Activated CD4-positive, alpha-beta memory T cell treated with anti-CD3 and anti-CD28 coated beads, Interleukin-2, amount 10 ng/mL, durations not matched to agents 7 days and 5 days (primary cell): Measurements from ENCODE around the gene OLAH. TPM values are rescaled to one million over a fixed set of nuclear protein-coding genes. Genes with fewer than 3 reads are reported as not detected.
A peak's percentile ranks its signal among the peaks of the same experiment; 100 is the strongest.

Experiments
- CTCF ChIA-PET: fragments of 350-600 bp; sonication (Branson Sonifier 250); formaldehyde crosslinking; loops from one replicate; lab custom pipeline; 2021; ENCODE audit warnings: antibody characterized with exemption, inconsistent platforms; lab: Charles Lee
- POLR2A ChIA-PET: fragments of 350-600 bp; sonication (Branson Sonifier 250); formaldehyde crosslinking; loops from one replicate; lab custom pipeline; 2021; ENCODE audit warnings: antibody characterized with exemption; lab: Charles Lee
- DNase-seq: peaks from one replicate; pipeline ENCODE4 v3.0.0-alpha.2; 2020
- H3K27ac Mint-ChIP-seq: one replicate; pipeline ENCODE4 v1.8.0; 2021; ENCODE audit warnings: mild to moderate bottlenecking, mixed read lengths
- H3K27me3 Mint-ChIP-seq: one replicate; pipeline ENCODE4 v1.8.0; 2021; ENCODE audit warnings: mixed read lengths
- H3K36me3 Mint-ChIP-seq: one replicate; pipeline ENCODE4 v1.8.0; 2021; ENCODE audit warnings: low read depth, mixed read lengths
- H3K4me1 Mint-ChIP-seq: one replicate; pipeline ENCODE4 v1.8.0; 2021; ENCODE audit warnings: mixed read lengths
- H3K4me3 Mint-ChIP-seq: one replicate; pipeline ENCODE4 v1.8.0; 2021; ENCODE audit warnings: mild to moderate bottlenecking, mixed read lengths
- H3K9me3 Mint-ChIP-seq: one replicate; pipeline ENCODE4 v1.8.0; 2021; ENCODE audit warnings: mixed read lengths
- total RNA-seq, 2 experiments: library from RNA; stranded (reverse); gene quantifications; one replicate each; pipeline ENCODE4 v1.2.3, GENCODE V29; 2021

OLAH gene
- total RNA-seq, 2 experiments from 2014 or later, result 4.0 to 4.2 TPM

- Mint-ChIP-seq H3K9me3 (no peaks in the 10 kb centered on the region), H3K27me3 (no peaks in the 10 kb centered on the region), H3K27ac (no peak overlapping the region), H3K4me1 (peaks cover 31% of the 10 kb centered on the region), H3K36me3 (peaks cover 24% of the 10 kb centered on the region), H3K4me3 (no peak overlapping the region)
- POLR2A ChIA-PET, result no interaction called here
- CTCF ChIA-PET, result interaction anchor here (1.2 kb wide), 1 partner anchor 12 kb away, joined by 4 read pairs; no protein-coding TSS in a partner anchor
- no peak for DNase-seq
These were observed 74.9 kb downstream of the OLAH start for GRCh38 chr10:15118615-15119014.

GRCh38 chr10:15120523-15120922 is 76.8 kb downstream of the OLAH start:
- H3K4me1 Mint-ChIP-seq, result peaks cover 50% of the 10 kb centered on the region
- DNase-seq, result no peak
- peaks cover 32% of the 10 kb centered on the region for H3K36me3 Mint-ChIP-seq
- POLR2A ChIA-PET, result no interaction called here
- H3K4me3 Mint-ChIP-seq, result no peak overlapping the region
- CTCF ChIA-PET, result interaction anchor here (2.1 kb wide), 1 partner anchor 14 kb away, joined by 7 read pairs; no protein-coding TSS in a partner anchor
- no peaks in the 10 kb centered on the region for H3K27me3 Mint-ChIP-seq
- no peaks in the 10 kb centered on the region for H3K9me3 Mint-ChIP-seq
- no peak overlapping the region for H3K27ac Mint-ChIP-seq

GRCh38 chr10:15121707-15122106 is 78.0 kb downstream of the OLAH start:
- Mint-ChIP-seq H3K9me3 (no peaks in the 10 kb centered on the region), H3K36me3 (peaks cover 43% of the 10 kb centered on the region), H3K27me3 (no peaks in the 10 kb centered on the region), H3K4me3 (no peak overlapping the region), H3K27ac (peak overlapping the region; percentile 82), H3K4me1 (peaks cover 56% of the 10 kb centered on the region)
- no peak for DNase-seq
- CTCF ChIA-PET, result interaction anchor here (1.0 to 2.4 kb wide), 4 partner anchors 15 to 89 kb away, joined by 3 to 9 read pairs (median 8); partner anchors contain the start of gene NMT2
- POLR2A ChIA-PET, result interaction anchor here (1.1 to 5.1 kb wide), 3 partner anchors 22 to 47 kb away, joined by 3 to 39 read pairs (median 3); partner anchors contain the start of genes NMT2 and RPP38

GRCh38 chr10:15122477-15123030 is 78.8 kb downstream of the OLAH start:
- Mint-ChIP-seq H3K27ac (peak overlapping the region; percentile 82), H3K4me1 (peaks cover 56% of the 10 kb centered on the region), H3K4me3 (peak overlapping the region; percentile 35), H3K36me3 (peaks cover 45% of the 10 kb centered on the region), H3K9me3 (no peaks in the 10 kb centered on the region), H3K27me3 (no peaks in the 10 kb centered on the region)
- CTCF ChIA-PET, result interaction anchor here (1.0 to 2.4 kb wide), 5 partner anchors 16 to 248 kb away, joined by 3 to 9 read pairs (median 7); partner anchors contain the start of genes FAM171A1 and NMT2
- POLR2A ChIA-PET, result interaction anchor here (0.6 to 5.1 kb wide), 8 partner anchors 9 to 51 kb away, joined by 3 to 39 read pairs (median 3); partner anchors contain the start of genes NMT2 and RPP38
- no peak for DNase-seq

Other genes with a start within 250 kb of the OLAH start
- gene CDNF, start 205.9 kb upstream of the OLAH start, total RNA-seq, result under 1 TPM; 0.63 to 0.75 TPM
- gene HSPA14, start 205.6 kb upstream of the OLAH start, total RNA-seq, result 10 to 100 TPM; 21.9 to 23.1 TPM
- gene MSANTD7, start 205.6 kb upstream of the OLAH start, total RNA-seq, result 10 to 100 TPM; 15.5 to 18.7 TPM
- gene SUV39H2, start 165.1 kb upstream of the OLAH start, total RNA-seq, result 10 to 100 TPM; 24.5 to 25.2 TPM
- gene DCLRE1C, start 89.8 kb upstream of the OLAH start, total RNA-seq, result 10 to 100 TPM; 36.8 to 40.4 TPM
- gene MEIG1, start 84.6 kb upstream of the OLAH start, total RNA-seq, result 1 to 10 TPM in 1 of 2 experiments, under 1 TPM in 1; 0.75 to 1.3 TPM
- 1 to 10 TPM; 2.1 to 2.6 TPM for gene ACBD7, start 44.8 kb downstream of the OLAH start, total RNA-seq
- gene RPP38, start 53.4 kb downstream of the OLAH start, total RNA-seq, result 10 to 100 TPM; 14.9 to 16.8 TPM
- 10 to 100 TPM; 45.1 to 45.5 TPM for gene NMT2, start 124.8 kb downstream of the OLAH start, total RNA-seq